Neural cell (in vitro differentiated cells): ENCODE results near the gene ACP2.

ENCODE experiments used
- CTCF ChIP-seq: fragments of 450-650 bp; IDR thresholded peaks from 2 replicates; pipeline ENCODE4 v1.5.1; 2014; ENCODE audit warnings: antibody characterized with exemption, mild to moderate bottlenecking, moderate library complexity; ENCODE audit not compliant: poor library complexity, severe bottlenecking
- EP300 ChIP-seq: fragments of 450-650 bp; conservative IDR thresholded peaks from 2 replicates; pipeline ENCODE4 v1.6.1; 2014; ENCODE audit warnings: antibody characterized with exemption, mild to moderate bottlenecking, moderate library complexity; ENCODE audit not compliant: poor library complexity, severe bottlenecking
- EZH2 ChIP-seq: fragments of 200-600, 300-800 bp; shearing (Covaris generic), sonication (generic); IDR thresholded peaks from 2 replicates; pipeline ENCODE4 v1.6.1; 2014; ENCODE audit warnings: antibody characterized with exemption, low read length, borderline replicate concordance, mild to moderate bottlenecking; ENCODE audit not compliant: insufficient read depth, poor library complexity, severe bottlenecking
- REST ChIP-seq: IDR thresholded peaks from 2 replicates; pipeline ENCODE4 v1.6.1; 2012; ENCODE audit warnings: borderline replicate concordance
- SMC3 ChIP-seq: fragments of 450-650 bp; conservative IDR thresholded peaks from 2 replicates; pipeline ENCODE4 v1.6.1; 2014; ENCODE audit warnings: antibody characterized with exemption, mild to moderate bottlenecking, moderate library complexity; ENCODE audit not compliant: poor library complexity

GRCh38 chr11:47248304-47248663 lies 330 bp downstream of the ACP2 start:
- no peak for TF ChIP-seq REST
- no peak for TF ChIP-seq SMC3
- TF ChIP-seq CTCF: no peak
- TF ChIP-seq EZH2: no peak
- no peak for TF ChIP-seq EP300
